Dermis blood vessel endothelial cell (primary cell): ENCODE measurements around the gene TTC31. TPM values are rescaled to one million over a fixed set of nuclear protein-coding genes. Genes with fewer than 3 reads are reported as not detected.
"Not testable (repeated sequence)": the region's sequence is repeated elsewhere in the genome, so short reads cannot be mapped to it uniquely, and the experiment has no call there.

Experiments
- DNase-seq: peaks from one replicate; pipeline ENCODE4 v3.0.0; 2010
- total RNA-seq: library from RNA; depleted of rRNA; stranded (reverse); fragments of >200 nt; gene quantifications from 2 replicates; pipeline ENCODE4 v1.2.3, GENCODE V29; 2014

Gene TTC31
- total RNA-seq: 18.2 and 21.6 TPM in 2 replicates

- DNase-seq: peak; percentile 97
Measured at GRCh38 chr2:74482801-74483674, at the start of gene TTC31, which contains the start of gene CCDC142. TSS of gene TTC31 (plus strand) at chr2:74483081. CDS start at chr2:74483096, 15 bp downstream. TSS of gene CCDC142 (minus strand) at chr2:74482998. CDS start at chr2:74482837, 161 bp downstream.

- DNase-seq: no peak
Measured at GRCh38 chr2:74436111-74436805, 46.6 kb upstream of the TTC31 start.

GRCh38 chr2:74436848-74437695, 45.8 kb upstream of the TTC31 start:
- no peak for DNase-seq

- DNase-seq: no peak
Measured at GRCh38 chr2:74438248-74438647, 44.6 kb upstream of the TTC31 start.

- no peak for DNase-seq
Measured at GRCh38 chr2:74439373-74439772, 43.5 kb upstream of the TTC31 start.

GRCh38 chr2:74439803-74440377, 43.0 kb upstream of the TTC31 start:
- DNase-seq: no peak

GRCh38 chr2:74440378-74441169, 42.3 kb upstream of the TTC31 start:
- DNase-seq: peak; percentile 67

GRCh38 chr2:74441170-74441689, 41.7 kb upstream of the TTC31 start:
- DNase-seq: no peak

- DNase-seq: no peak
Measured at GRCh38 chr2:74441690-74442482, 41.0 kb upstream of the TTC31 start, which contains the start of gene RTKN. TSS of gene RTKN (minus strand) at chr2:74441937. CDS start at chr2:74441816, 121 bp downstream.

GRCh38 chr2:74442483-74443297, 40.2 kb upstream of the TTC31 start:
- not testable (repeated sequence) for DNase-seq

GRCh38 chr2:74444498-74445318, 38.2 kb upstream of the TTC31 start:
- DNase-seq: no peak

- no peak for DNase-seq
Measured at GRCh38 chr2:74447230-74447999, 35.5 kb upstream of the TTC31 start.

- no peak for DNase-seq
Measured at GRCh38 chr2:74448771-74449170, 34.1 kb upstream of the TTC31 start.

- DNase-seq: no peak
Measured at GRCh38 chr2:74450570-74451190, 32.2 kb upstream of the TTC31 start.

- DNase-seq: peak; percentile 99
Measured at GRCh38 chr2:74454654-74455511, 28.0 kb upstream of the TTC31 start, which contains the start of gene INO80B. TSS of gene INO80B (plus strand) at chr2:74455087. CDS start at chr2:74455117, 30 bp downstream.

- no peak for DNase-seq
Measured at GRCh38 chr2:74457129-74457548, 25.7 kb upstream of the TTC31 start.
